Coronary artery (tissue), 2 donors: Measurements from ENCODE around the gene ARRB1.

Experiments
- DNase-seq: peaks from one replicate; pipeline ENCODE4 v3.0.0-alpha.2; 2017; ENCODE audit warnings: low spot score
- H3K27ac ChIP-seq, 2 donors: fragments of 200-600 bp; sonication (generic); one replicate each; pipeline ENCODE4 v1.5.1; 2016 to 2019
- H3K4me3 ChIP-seq: fragments of 200-600 bp; sonication (generic); 2 replicates; pipeline ENCODE4 v1.5.1; 2016; ENCODE audit warnings: mild to moderate bottlenecking, moderate library complexity
- TF ChIP-seq, protein P1 (sequence below): fragments of 200-600 bp; sonication (generic); IDR thresholded peaks from one replicate; pipeline ENCODE4 v1.5.1; 2019; ENCODE audit warnings: antibody characterized with exemption

Gene ARRB1

DNA sequence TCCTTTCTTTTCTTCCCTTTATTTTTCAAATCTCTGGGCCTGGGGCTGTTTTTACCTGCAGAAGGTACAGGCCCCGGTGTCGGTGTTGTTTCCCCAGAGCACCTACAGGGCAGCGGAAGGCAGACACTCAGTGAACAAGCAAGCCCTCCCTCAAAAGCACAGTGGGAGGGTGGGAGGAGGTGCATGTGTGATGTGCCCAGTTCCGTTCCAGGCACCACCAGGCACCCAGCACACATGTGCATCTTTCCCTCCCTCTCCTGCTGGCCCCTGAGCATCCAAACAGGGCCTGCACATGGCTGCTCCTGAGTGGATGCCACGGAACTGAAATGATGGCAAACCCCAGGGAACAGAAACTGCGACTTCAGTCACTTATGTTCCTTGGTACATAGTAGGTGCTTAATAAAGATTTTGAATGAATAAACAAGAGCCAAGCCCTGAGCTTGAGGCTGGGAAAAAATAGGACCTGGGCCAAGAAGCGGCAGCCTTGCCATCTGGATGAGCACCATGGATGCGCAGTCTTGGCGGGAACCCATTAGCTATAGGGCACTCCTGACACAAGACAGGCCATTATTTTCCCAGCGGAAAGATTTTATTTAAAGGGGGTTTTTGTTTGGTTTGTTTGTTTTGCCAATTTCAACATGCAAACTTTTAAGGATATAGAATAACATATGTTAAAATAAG, 47.8 kb downstream of the ARRB1 start:
- Histone ChIP-seq H3K27ac (no peak overlapping the region), H3K4me3 (no peak overlapping the region)
- no peak for DNase-seq
- TF ChIP-seq, protein P1, sequence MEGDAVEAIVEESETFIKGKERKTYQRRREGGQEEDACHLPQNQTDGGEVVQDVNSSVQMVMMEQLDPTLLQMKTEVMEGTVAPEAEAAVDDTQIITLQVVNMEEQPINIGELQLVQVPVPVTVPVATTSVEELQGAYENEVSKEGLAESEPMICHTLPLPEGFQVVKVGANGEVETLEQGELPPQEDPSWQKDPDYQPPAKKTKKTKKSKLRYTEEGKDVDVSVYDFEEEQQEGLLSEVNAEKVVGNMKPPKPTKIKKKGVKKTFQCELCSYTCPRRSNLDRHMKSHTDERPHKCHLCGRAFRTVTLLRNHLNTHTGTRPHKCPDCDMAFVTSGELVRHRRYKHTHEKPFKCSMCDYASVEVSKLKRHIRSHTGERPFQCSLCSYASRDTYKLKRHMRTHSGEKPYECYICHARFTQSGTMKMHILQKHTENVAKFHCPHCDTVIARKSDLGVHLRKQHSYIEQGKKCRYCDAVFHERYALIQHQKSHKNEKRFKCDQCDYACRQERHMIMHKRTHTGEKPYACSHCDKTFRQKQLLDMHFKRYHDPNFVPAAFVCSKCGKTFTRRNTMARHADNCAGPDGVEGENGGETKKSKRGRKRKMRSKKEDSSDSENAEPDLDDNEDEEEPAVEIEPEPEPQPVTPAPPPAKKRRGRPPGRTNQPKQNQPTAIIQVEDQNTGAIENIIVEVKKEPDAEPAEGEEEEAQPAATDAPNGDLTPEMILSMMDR, result no peak

GRCh38 chr11:75302371-75302770, 49.1 kb downstream of the ARRB1 start:
- H3K4me3 ChIP-seq, result no peak overlapping the region
- DNase-seq, result no peak
- peak overlapping the region in 1 of 2 donors; percentile 55 for H3K27ac ChIP-seq
- TF ChIP-seq, protein P1, result no peak

GRCh38 chr11:75301601-75302345, 49.7 kb downstream of the ARRB1 start:
- no peak for DNase-seq
- TF ChIP-seq, protein P1, result no peak
- Histone ChIP-seq H3K27ac (peak overlapping the region in 1 of 2 donors; percentile 55), H3K4me3 (no peak overlapping the region)

GRCh38 chr11:75301131-75301530, 50.3 kb downstream of the ARRB1 start:
- DNase-seq, result no peak
- Histone ChIP-seq H3K27ac (peak overlapping the region in 1 of 2 donors; percentile 55), H3K4me3 (no peak overlapping the region)
- TF ChIP-seq, protein P1, result no peak

DNA sequence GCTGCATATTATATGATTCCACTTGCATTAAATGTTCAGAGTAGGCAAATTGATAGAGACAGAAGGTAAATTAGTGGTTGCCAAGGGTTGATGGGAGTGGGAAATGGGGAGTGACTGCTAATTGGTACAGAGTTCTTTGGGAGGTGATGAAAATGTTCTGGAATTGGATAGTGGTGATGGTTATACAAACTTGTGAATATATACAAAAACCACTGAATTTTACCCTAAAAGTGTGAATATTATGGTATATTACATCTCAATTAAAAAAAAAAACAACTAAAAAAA, 52.5 kb downstream of the ARRB1 start:
- no peak for DNase-seq
- Histone ChIP-seq H3K4me3 (no peak overlapping the region), H3K27ac (no peak overlapping the region)
- TF ChIP-seq, protein P1, result no peak

DNA sequence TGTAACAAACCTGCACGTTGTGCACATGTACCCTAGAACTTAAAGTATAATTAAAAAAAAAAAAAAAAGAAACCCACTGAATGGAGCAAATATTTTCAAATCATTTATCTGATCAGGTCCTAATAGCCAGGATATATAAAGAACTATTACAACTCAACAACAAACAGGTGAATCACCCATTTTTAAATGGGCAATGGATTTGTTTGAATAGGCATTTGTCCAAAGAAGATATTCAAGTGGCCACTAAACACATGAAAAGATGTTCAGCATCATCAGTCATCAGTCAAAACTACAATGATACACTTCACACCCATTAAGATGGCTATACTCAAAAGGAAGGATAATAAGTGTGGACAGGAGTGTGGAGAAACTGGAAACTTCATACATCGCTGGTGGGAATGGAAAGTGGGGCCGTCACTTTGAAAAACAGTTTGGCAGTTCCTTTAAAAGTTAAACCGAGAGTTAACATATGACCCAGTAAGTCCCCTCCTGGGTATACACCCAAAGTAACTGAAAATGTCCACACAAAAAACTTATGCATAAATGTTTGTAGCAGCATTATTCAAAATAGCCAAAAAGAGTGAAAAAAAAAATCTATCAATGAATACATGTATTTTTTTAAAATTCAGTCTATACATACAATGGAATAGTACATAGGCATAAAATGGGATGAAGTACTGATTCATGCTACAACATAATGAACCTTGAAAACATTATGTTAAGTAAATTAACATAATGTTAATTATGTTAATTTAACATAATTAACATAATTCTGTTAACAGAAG, 53.1 kb downstream of the ARRB1 start:
- Histone ChIP-seq H3K4me3 (no peak overlapping the region), H3K27ac (no peak overlapping the region)
- no peak for DNase-seq
- TF ChIP-seq, protein P1, result no peak
